Osteocyte (in vitro differentiated cells): ENCODE measurements around the gene MROH7. TPM values are rescaled to one million over a fixed set of nuclear protein-coding genes. Genes with fewer than 3 reads are reported as not detected.

Experiments used
- DNase-seq: peaks from one replicate; pipeline ENCODE4 v3.0.0; 2021; ENCODE audit warnings: mixed read lengths; ENCODE audit not compliant: unreplicated experiment; ENCODE audit errors: extremely low spot score
- H3K27ac Mint-ChIP-seq: one replicate; pipeline ENCODE4 v1.8.0; 2021; ENCODE audit warnings: mild to moderate bottlenecking, mixed read lengths; ENCODE audit not compliant: unreplicated experiment
- H3K27me3 Mint-ChIP-seq: one replicate; pipeline ENCODE4 v1.8.0; 2021; ENCODE audit warnings: mixed read lengths; ENCODE audit not compliant: unreplicated experiment
- H3K36me3 Mint-ChIP-seq: one replicate; pipeline ENCODE4 v1.8.0; 2021; ENCODE audit warnings: mixed read lengths; ENCODE audit not compliant: unreplicated experiment
- H3K4me1 Mint-ChIP-seq: one replicate; pipeline ENCODE4 v1.8.0; 2021; ENCODE audit warnings: mixed read lengths; ENCODE audit not compliant: unreplicated experiment
- H3K4me3 Mint-ChIP-seq: one replicate; pipeline ENCODE4 v1.8.0; 2021; ENCODE audit warnings: mild to moderate bottlenecking, moderate library complexity, mixed read lengths; ENCODE audit not compliant: unreplicated experiment
- H3K9me3 Mint-ChIP-seq: one replicate; pipeline ENCODE4 v1.8.0; 2021; ENCODE audit warnings: mixed read lengths; ENCODE audit not compliant: unreplicated experiment
- total RNA-seq: library from RNA; stranded (reverse); gene quantifications from 2 replicates; pipeline ENCODE4 v1.2.1, GENCODE V29; 2021
- TF ChIP-seq, protein P1 (sequence below): fragments of 200-600 bp; sonication (generic); IDR thresholded peaks from 2 replicates; pipeline ENCODE4 v1.5.0; 2021; ENCODE audit warnings: antibody characterized with exemption, mild to moderate bottlenecking, moderate library complexity

MROH7 gene
- total RNA-seq, 1 donor from 2014 or later: 0.11 TPM

- Mint-ChIP-seq H3K36me3 (peaks cover 20% of the 10 kb centered on the region), H3K4me1 (peaks cover 19% of the 10 kb centered on the region), H3K4me3 (peak overlapping the region; percentile 94), H3K9me3 (no peaks in the 10 kb centered on the region), H3K27ac (peak overlapping the region; percentile 85), H3K27me3 (peaks cover 4% of the 10 kb centered on the region)
- no peak for DNase-seq
- TF ChIP-seq, protein P1, sequence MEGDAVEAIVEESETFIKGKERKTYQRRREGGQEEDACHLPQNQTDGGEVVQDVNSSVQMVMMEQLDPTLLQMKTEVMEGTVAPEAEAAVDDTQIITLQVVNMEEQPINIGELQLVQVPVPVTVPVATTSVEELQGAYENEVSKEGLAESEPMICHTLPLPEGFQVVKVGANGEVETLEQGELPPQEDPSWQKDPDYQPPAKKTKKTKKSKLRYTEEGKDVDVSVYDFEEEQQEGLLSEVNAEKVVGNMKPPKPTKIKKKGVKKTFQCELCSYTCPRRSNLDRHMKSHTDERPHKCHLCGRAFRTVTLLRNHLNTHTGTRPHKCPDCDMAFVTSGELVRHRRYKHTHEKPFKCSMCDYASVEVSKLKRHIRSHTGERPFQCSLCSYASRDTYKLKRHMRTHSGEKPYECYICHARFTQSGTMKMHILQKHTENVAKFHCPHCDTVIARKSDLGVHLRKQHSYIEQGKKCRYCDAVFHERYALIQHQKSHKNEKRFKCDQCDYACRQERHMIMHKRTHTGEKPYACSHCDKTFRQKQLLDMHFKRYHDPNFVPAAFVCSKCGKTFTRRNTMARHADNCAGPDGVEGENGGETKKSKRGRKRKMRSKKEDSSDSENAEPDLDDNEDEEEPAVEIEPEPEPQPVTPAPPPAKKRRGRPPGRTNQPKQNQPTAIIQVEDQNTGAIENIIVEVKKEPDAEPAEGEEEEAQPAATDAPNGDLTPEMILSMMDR: no peak
Observed at GRCh38 chr1:54716299-54717047, 74.9 kb downstream of the MROH7 start.

DNA sequence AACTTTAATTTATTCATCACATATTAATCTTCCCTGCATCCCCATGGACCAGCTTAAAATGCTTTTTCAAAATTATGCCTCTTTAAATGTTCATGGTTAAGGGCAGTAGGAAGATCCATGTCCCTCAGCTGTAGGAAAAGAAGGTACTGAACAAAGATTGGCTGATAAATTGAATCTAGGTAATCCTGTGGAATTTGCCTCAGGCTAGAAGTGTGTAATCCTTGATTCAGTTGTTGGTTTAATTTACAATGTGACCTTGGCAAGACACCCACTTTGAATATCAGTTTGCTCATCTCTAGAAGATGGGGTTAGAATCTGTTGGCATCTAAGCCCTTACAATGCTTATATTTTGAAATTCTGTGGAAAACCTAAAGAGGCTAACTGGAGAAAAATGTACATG, 80.1 kb downstream of the MROH7 start:
- DNase-seq: no peak
- no peaks in the 10 kb centered on the region for H3K27me3 Mint-ChIP-seq
- no peak overlapping the region for H3K4me3 Mint-ChIP-seq
- H3K9me3 Mint-ChIP-seq: peaks cover 15% of the 10 kb centered on the region
- H3K4me1 Mint-ChIP-seq: peaks cover 6% of the 10 kb centered on the region
- H3K36me3 Mint-ChIP-seq: peaks cover 63% of the 10 kb centered on the region
- TF ChIP-seq, protein P1: no peak
- no peak overlapping the region for H3K27ac Mint-ChIP-seq

GRCh38 chr1:54723985-54724384, 82.4 kb downstream of the MROH7 start:
- H3K4me1 Mint-ChIP-seq: no peaks in the 10 kb centered on the region
- no peak overlapping the region for H3K27ac Mint-ChIP-seq
- TF ChIP-seq, protein P1: no peak
- DNase-seq: no peak
- peaks cover 67% of the 10 kb centered on the region for H3K36me3 Mint-ChIP-seq
- no peak overlapping the region for H3K4me3 Mint-ChIP-seq
- peaks cover 15% of the 10 kb centered on the region for H3K9me3 Mint-ChIP-seq
- no peaks in the 10 kb centered on the region for H3K27me3 Mint-ChIP-seq

GRCh38 chr1:54724771-54725170, 83.2 kb downstream of the MROH7 start:
- Mint-ChIP-seq H3K4me3 (no peak overlapping the region), H3K9me3 (peaks cover 15% of the 10 kb centered on the region), H3K27ac (no peak overlapping the region), H3K4me1 (no peaks in the 10 kb centered on the region), H3K27me3 (no peaks in the 10 kb centered on the region), H3K36me3 (peaks cover 65% of the 10 kb centered on the region)
- TF ChIP-seq, protein P1: no peak
- peak; percentile 42 for DNase-seq

DNA sequence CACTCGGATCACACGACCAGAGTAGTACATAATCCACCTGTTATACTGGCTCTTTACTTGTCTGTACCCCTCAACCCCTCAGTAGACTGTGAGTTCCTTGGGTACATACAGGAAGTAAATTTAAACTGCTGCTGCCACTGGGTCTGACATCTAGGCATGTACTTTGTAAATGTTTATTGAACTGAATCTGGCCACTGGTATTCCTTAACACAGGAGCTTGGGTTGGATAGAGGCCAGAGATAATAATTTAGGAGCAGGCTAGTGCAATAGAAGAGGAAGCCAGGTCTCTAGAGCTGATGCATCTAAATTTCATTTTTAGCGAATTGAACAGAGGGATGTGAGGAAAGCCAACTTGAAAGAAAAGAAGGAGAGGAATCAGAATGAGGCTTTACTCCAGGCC, 86.4 kb downstream of the MROH7 start:
- H3K4me3 Mint-ChIP-seq: no peak overlapping the region
- peak; percentile 13 for DNase-seq
- TF ChIP-seq, protein P1: no peak
- no peaks in the 10 kb centered on the region for H3K27me3 Mint-ChIP-seq
- peaks cover 15% of the 10 kb centered on the region for H3K9me3 Mint-ChIP-seq
- no peaks in the 10 kb centered on the region for H3K4me1 Mint-ChIP-seq
- H3K27ac Mint-ChIP-seq: no peak overlapping the region
- peaks cover 61% of the 10 kb centered on the region for H3K36me3 Mint-ChIP-seq
